ENCODE results near the gene OPN4. TPM values are rescaled to one million over a fixed set of nuclear protein-coding genes. Genes with fewer than 3 reads are reported as not detected.

The OPN4 gene
- polyA plus RNA-seq, 2 of the 4 experiments (the other 2 are of a cell fraction) = not detected

- TF ChIP-seq HOXB5 (CRISPR knock-in tag; IDR thresholded peaks at IDR 0.05) (no peak), FOXS1 (CRISPR knock-in tag; IDR thresholded peaks at IDR 0.05) (no peak), HOXA7 (CRISPR knock-in tag; IDR thresholded peaks at IDR 0.05) (no peak), CHD4 (IDR thresholded peaks at IDR 0.05; ENCODE audit: borderline replicate concordance) (no peak), CBX8 (IDR thresholded peaks at IDR 0.05) (no peak), REST (IDR thresholded peaks at IDR 0.05) (no peak)
- TF ChIP-seq, protein P1, sequence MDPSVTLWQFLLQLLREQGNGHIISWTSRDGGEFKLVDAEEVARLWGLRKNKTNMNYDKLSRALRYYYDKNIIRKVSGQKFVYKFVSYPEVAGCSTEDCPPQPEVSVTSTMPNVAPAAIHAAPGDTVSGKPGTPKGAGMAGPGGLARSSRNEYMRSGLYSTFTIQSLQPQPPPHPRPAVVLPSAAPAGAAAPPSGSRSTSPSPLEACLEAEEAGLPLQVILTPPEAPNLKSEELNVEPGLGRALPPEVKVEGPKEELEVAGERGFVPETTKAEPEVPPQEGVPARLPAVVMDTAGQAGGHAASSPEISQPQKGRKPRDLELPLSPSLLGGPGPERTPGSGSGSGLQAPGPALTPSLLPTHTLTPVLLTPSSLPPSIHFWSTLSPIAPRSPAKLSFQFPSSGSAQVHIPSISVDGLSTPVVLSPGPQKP (IDR thresholded peaks at IDR 0.05; ENCODE audit: low read depth, low read length) = no peak
These were observed 18.0 kb upstream of the OPN4 start (continued) for GRCh38 chr10:86636311-86636710.

GRCh38 chr10:86642021-86642420 lies 12.3 kb upstream of the OPN4 start:
- Histone ChIP-seq H3K4me2 (no peak overlapping the region), H3K27ac (no peak overlapping the region), H3K4me1 (0 out of 3 replicates have a peak, but pooled peaks cover 3% of the 10 kb centered on the region), H3K9me3 (no peaks in the 10 kb centered on the region), H3K4me3 (no peak overlapping the region)
- DNase-seq (ENCODE audit: low read depth in 1 of 2, low spot score in 1 of 2) (no peak), FAIRE-seq (no peak), ATAC-seq (no peak)
- TF ChIP-seq RARB (CRISPR knock-in tag; IDR thresholded peaks at IDR 0.05) = no peak
- TF ChIP-seq EHF (CRISPR knock-in tag; IDR thresholded peaks at IDR 0.05) = no peak
- TF ChIP-seq RAD21 (conservative IDR thresholded peaks at IDR 0.05 in 1 of 2, IDR thresholded peaks at IDR 0.05 in 1 of 2) = 0 out of 5 replicates have a peak, but pooled peaks of 1 of the 2 experiments have one; percentile 13
- no peak for TF ChIP-seq HDAC2 (IDR thresholded peaks at IDR 0.05)
- TF ChIP-seq ZFP36 (IDR thresholded peaks at IDR 0.05; ENCODE audit: borderline replicate concordance, partially characterized antibody) = no peak
- no peak for TF ChIP-seq BCL3 (IDR thresholded peaks at IDR 0.05)
- ChIA-PET CTCF (interaction anchor here (1.0 to 2.6 kb wide), 6 partner anchors 14 to 258 kb away, joined by 3 to 10 read pairs (median 4); partner anchors contain the start of gene OPN4), POLR2A (no interaction called here)

GRCh38 chr10:86642499-86642898 lies 11.8 kb upstream of the OPN4 start:
- Histone ChIP-seq H3K27ac (no peak overlapping the region), H3K4me2 (no peak overlapping the region), H3K4me3 (no peak overlapping the region), H3K4me1 (peaks cover 6% of the 10 kb centered on the region; the same call in 2 of the 3 replicates), H3K9me3 (no peaks in the 10 kb centered on the region)
- DNase-seq (ENCODE audit: low read depth in 1 of 2, low spot score in 1 of 2) = peak; percentile 28 to 36
- POLR2A ChIA-PET = no interaction called here
- no peak for FAIRE-seq
- CTCF ChIA-PET = interaction anchor here (0.7 to 2.6 kb wide), 8 partner anchors 13 to 258 kb away, joined by 3 to 10 read pairs (median 3); partner anchors contain the start of gene OPN4
- WGBS (ENCODE audit: missing lambda C conversion rate) = 20% methylated on average over 5 of the region's 5 CpGs
- ATAC-seq = peak; percentile 71 to 77; a peak in 5 of 6 replicates
- peak in 1 of 2 experiments; percentile 23; a peak in 1 of 5 replicates for TF ChIP-seq RAD21 (conservative IDR thresholded peaks at IDR 0.05 in 1 of 2, IDR thresholded peaks at IDR 0.05 in 1 of 2)
- no peak for TF ChIP-seq BHLHE40 (IDR thresholded peaks at IDR 0.05; ENCODE audit: low read depth, low read length)

Data from A549 (cell line).